Measurements from ENCODE around the gene PAGE2. TPM values are rescaled to one million over a fixed set of nuclear protein-coding genes. Genes with fewer than 3 reads are reported as not detected.

PAGE2 gene
- total and polyA plus RNA-seq, 2 of the 13 experiments (the other 11 are each of a cell fraction or from before 2014, with no cell fraction given), result not detected

GRCh38 chrX:55111578-55112254 lies 22.9 kb downstream of the PAGE2 start (continued):
- TF ChIP-seq ZFP90 (CRISPR knock-in tag; IDR thresholded peaks at IDR 0.05; ENCODE audit: borderline replicate concordance) (no peak), NAIF1 (CRISPR knock-in tag; IDR thresholded peaks at IDR 0.05; ENCODE audit: borderline replicate concordance) (no peak), ZNF333 (CRISPR knock-in tag; IDR thresholded peaks at IDR 0.05; ENCODE audit: borderline replicate concordance) (no peak), ASH2L (IDR thresholded peaks at IDR 0.05; ENCODE audit: insufficient read length, low read depth, low read length) (no peak), FOSL2 (CRISPR knock-in tag; IDR thresholded peaks at IDR 0.05) (no peak), ZNF264 (CRISPR knock-in tag; IDR thresholded peaks at IDR 0.05) (no peak), SYNCRIP (IDR thresholded peaks at IDR 0.05; ENCODE audit: insufficient read depth, low read depth, low read length) (no peak), POLR2AphosphoS5 (IDR thresholded peaks at IDR 0.05; ENCODE audit: low read depth, low read length) (no peak), SOX6 (IDR thresholded peaks at IDR 0.05) (no peak), SOX6 (CRISPR knock-in tag; IDR thresholded peaks at IDR 0.05) (peak; percentile 91), TEAD2 (CRISPR knock-in tag; IDR thresholded peaks at IDR 0.05) (no peak), ELF4 (CRISPR knock-in tag; IDR thresholded peaks at IDR 0.05; ENCODE audit: borderline replicate concordance) (no peak), LBX2 (CRISPR knock-in tag; IDR thresholded peaks at IDR 0.05; ENCODE audit: borderline replicate concordance) (no peak), FOXJ3 (CRISPR knock-in tag; IDR thresholded peaks at IDR 0.05; ENCODE audit: borderline replicate concordance) (no peak), ZNF44 (CRISPR knock-in tag; IDR thresholded peaks at IDR 0.05) (no peak), FOXA3 (CRISPR knock-in tag; IDR thresholded peaks at IDR 0.05) (peak; percentile 47; the same call in 1 of the 2 replicates), GRHL1 (CRISPR knock-in tag; conservative IDR thresholded peaks at IDR 0.05) (no peak), MYC (CRISPR knock-in tag; IDR thresholded peaks at IDR 0.05; ENCODE audit: borderline replicate concordance) (no peak), MXD3 (CRISPR knock-in tag; IDR thresholded peaks at IDR 0.05) (no peak), IKZF4 (CRISPR knock-in tag; IDR thresholded peaks at IDR 0.05; ENCODE audit: borderline replicate concordance, low read depth, not compliant biosample characterization) (no peak), MAFK (conservative IDR thresholded peaks at IDR 0.05 in 1 of 2, IDR thresholded peaks at IDR 0.05 in 1 of 2; ENCODE audit: low read length in 2 of 2) (no peak), PPARG (CRISPR knock-in tag; conservative IDR thresholded peaks at IDR 0.05) (peak; percentile 79)
